ENCODE results near the gene LIFR. TPM values are rescaled to one million over a fixed set of nuclear protein-coding genes. Genes with fewer than 3 reads are reported as not detected.

The LIFR gene
- total RNA-seq, 1 donor from 2014 or later = 7.5 TPM

DNA sequence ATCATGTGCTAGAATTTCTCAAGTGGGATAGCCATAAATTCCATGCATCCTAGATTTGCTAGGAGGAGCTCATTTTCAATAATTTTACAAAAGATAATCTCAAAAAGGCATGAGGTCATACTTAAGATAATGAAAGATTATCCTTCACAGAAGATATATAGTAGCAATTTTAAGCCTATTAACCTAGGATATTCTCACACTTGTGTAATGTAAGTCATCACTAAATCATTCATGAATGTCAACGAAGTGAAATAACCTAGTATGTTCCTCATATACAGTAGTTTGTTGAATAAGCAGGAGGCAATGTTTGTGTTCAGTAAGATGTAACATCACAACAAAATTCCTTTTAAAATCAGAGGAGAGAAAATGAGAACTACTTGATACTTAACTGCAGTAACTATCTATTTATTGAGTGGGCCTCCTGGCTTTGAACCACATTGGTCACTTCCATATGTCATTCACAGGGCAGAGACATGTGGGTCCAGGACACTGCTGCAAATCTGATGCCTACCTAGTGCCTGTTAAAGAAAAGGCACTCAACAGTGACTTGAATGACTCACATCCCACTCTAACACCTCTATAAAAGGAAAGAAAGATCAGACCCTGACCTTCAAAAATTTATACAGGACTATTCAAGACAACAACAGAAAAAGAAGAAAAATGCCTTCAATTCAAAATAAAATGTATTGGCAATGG lies 8.2 kb downstream of the LIFR start:
- Mint-ChIP-seq H3K4me1 (ENCODE audit: low read depth) (peaks cover 25% of the 10 kb centered on the region), H3K27ac (ENCODE audit: unreplicated experiment) (no peak overlapping the region), H3K36me3 (ENCODE audit: low read depth) (no peaks in the 10 kb centered on the region), H3K4me3 (ENCODE audit: unreplicated experiment) (no peak overlapping the region), H3K27me3 (ENCODE audit: low read depth) (no peaks in the 10 kb centered on the region), H3K9me3 (ENCODE audit: low read depth) (no peaks in the 10 kb centered on the region)
- no peak for DNase-seq (ENCODE audit: low spot score)
- TF ChIP-seq, protein P1, sequence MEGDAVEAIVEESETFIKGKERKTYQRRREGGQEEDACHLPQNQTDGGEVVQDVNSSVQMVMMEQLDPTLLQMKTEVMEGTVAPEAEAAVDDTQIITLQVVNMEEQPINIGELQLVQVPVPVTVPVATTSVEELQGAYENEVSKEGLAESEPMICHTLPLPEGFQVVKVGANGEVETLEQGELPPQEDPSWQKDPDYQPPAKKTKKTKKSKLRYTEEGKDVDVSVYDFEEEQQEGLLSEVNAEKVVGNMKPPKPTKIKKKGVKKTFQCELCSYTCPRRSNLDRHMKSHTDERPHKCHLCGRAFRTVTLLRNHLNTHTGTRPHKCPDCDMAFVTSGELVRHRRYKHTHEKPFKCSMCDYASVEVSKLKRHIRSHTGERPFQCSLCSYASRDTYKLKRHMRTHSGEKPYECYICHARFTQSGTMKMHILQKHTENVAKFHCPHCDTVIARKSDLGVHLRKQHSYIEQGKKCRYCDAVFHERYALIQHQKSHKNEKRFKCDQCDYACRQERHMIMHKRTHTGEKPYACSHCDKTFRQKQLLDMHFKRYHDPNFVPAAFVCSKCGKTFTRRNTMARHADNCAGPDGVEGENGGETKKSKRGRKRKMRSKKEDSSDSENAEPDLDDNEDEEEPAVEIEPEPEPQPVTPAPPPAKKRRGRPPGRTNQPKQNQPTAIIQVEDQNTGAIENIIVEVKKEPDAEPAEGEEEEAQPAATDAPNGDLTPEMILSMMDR (IDR thresholded peaks at IDR 0.05) = no peak

DNA sequence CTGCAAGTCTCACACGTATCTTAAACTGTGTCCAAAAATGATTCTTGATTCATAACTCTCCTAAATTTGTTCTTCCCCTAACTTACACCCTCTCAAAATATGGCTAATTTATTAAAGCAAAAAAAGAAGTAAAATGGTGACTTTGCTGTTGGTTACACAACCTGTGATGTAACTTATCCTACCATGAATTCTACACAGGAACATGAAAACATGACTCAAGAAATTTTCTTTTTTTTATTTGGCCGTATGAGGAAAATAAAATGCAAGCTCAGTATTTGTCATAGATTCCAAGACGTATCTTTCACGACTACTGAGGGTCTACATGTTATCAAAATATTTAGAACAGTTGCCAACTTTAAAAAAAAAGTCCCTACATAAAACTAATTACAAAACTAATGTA lies 9.2 kb downstream of the LIFR start:
- no peaks in the 10 kb centered on the region for H3K27me3 Mint-ChIP-seq (ENCODE audit: low read depth)
- H3K36me3 Mint-ChIP-seq (ENCODE audit: low read depth) = no peaks in the 10 kb centered on the region
- H3K27ac Mint-ChIP-seq (ENCODE audit: unreplicated experiment) = no peak overlapping the region
- TF ChIP-seq, protein P1 (IDR thresholded peaks at IDR 0.05) = no peak
- DNase-seq (ENCODE audit: low spot score) = no peak
- peaks cover 25% of the 10 kb centered on the region for H3K4me1 Mint-ChIP-seq (ENCODE audit: low read depth)
- no peak overlapping the region for H3K4me3 Mint-ChIP-seq (ENCODE audit: unreplicated experiment)
- no peaks in the 10 kb centered on the region for H3K9me3 Mint-ChIP-seq (ENCODE audit: low read depth)

DNA sequence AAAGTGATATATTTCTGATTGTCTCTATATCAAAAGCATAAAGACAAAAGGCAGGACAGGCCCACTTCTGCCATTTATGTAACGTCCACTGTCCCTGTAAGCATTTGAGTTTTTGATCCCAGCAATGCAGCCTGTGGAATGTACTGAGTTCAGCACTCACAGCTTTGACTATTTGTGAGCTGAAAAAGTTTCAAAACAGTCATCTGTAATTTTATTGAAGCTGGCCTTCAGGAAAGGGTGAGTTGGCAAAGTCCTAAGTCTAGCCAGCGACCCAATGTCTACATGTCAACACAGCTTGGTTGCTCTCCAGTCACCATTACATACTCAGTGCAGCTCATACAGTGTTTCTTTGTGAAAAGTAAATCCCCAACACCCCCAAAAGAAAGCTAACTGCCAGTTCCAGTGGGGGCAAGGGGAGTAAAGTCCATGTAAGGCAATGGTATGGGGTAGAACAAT lies 9.7 kb downstream of the LIFR start:
- Mint-ChIP-seq H3K36me3 (ENCODE audit: low read depth) (no peaks in the 10 kb centered on the region), H3K27ac (ENCODE audit: unreplicated experiment) (no peak overlapping the region), H3K9me3 (ENCODE audit: low read depth) (no peaks in the 10 kb centered on the region), H3K27me3 (ENCODE audit: low read depth) (no peaks in the 10 kb centered on the region), H3K4me3 (ENCODE audit: unreplicated experiment) (no peak overlapping the region), H3K4me1 (ENCODE audit: low read depth) (peaks cover 25% of the 10 kb centered on the region)
- no peak for DNase-seq (ENCODE audit: low spot score)
- TF ChIP-seq, protein P1 (IDR thresholded peaks at IDR 0.05) = no peak

DNA sequence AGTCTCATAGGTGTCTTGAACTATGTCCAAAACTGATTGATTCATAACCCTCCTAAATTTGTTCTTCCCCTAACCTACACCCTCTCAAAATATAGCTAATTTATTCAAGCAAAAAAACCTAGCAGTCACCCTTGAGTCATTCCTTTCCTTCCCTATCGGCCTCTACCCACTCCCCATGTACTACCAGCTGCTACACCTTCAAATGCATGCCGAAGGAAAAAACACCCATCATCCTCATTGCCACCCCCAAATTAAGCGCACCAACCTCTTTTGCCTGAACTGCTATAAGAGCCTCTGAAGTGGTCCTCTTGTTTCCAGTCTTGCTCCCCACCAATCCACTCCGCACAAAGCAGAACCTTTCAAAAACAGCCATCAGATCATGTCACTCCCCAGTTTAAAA lies 12.6 kb downstream of the LIFR start:
- H3K9me3 Mint-ChIP-seq (ENCODE audit: low read depth) = no peaks in the 10 kb centered on the region
- no peaks in the 10 kb centered on the region for H3K36me3 Mint-ChIP-seq (ENCODE audit: low read depth)
- no peak overlapping the region for H3K27ac Mint-ChIP-seq (ENCODE audit: unreplicated experiment)
- no peaks in the 10 kb centered on the region for H3K27me3 Mint-ChIP-seq (ENCODE audit: low read depth)
- peaks cover 9% of the 10 kb centered on the region for H3K4me1 Mint-ChIP-seq (ENCODE audit: low read depth)
- DNase-seq (ENCODE audit: low spot score) = no peak
- H3K4me3 Mint-ChIP-seq (ENCODE audit: unreplicated experiment) = no peak overlapping the region
- TF ChIP-seq, protein P1 (IDR thresholded peaks at IDR 0.05) = no peak

DNA sequence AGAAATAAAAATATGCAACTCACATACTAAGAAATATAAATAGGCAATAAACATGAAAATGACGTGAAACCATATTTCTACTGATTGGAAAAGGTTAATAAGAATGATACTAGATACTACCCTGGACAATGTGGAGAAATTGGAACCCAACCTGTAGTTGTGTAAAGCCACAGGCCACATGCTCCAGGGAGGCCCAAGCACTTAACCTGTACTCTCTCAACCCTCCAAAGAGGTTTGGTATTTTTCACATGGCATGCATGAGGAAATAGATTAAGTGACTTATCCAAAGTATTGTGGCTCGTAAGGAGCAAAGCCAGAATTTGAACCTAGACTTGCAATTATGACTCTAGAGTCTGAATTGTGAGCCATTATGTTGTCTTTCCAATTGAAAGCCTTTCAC lies 13.4 kb downstream of the LIFR start:
- H3K36me3 Mint-ChIP-seq (ENCODE audit: low read depth) = no peaks in the 10 kb centered on the region
- peaks cover under 1% of the 10 kb centered on the region for H3K4me1 Mint-ChIP-seq (ENCODE audit: low read depth)
- no peak overlapping the region for H3K27ac Mint-ChIP-seq (ENCODE audit: unreplicated experiment)
- no peak overlapping the region for H3K4me3 Mint-ChIP-seq (ENCODE audit: unreplicated experiment)
- no peaks in the 10 kb centered on the region for H3K9me3 Mint-ChIP-seq (ENCODE audit: low read depth)
- no peak for DNase-seq (ENCODE audit: low spot score)
- TF ChIP-seq, protein P1 (IDR thresholded peaks at IDR 0.05) = no peak
- H3K27me3 Mint-ChIP-seq (ENCODE audit: low read depth) = no peaks in the 10 kb centered on the region

Measured in chondrocyte (in vitro differentiated cells).